K562 (cell line): ENCODE measurements around the gene TWSG1. TPM values are rescaled to one million over a fixed set of nuclear protein-coding genes. Genes with fewer than 3 reads are reported as not detected.

Source experiments
- ATAC-seq: fragments of 200-7000 bp; cut with Tn5 transposase; 3 replicates; pipeline ENCODE4 v1.9.1; 2020; ENCODE audit warnings: moderate library complexity
- BruUV-seq: library from RNA; stranded (reverse); fragments of 400-500 nt; replicated peaks from 2 replicates; lab custom pipeline; 2021; lab: Mats Ljungman, UMichigan
- CTCF ChIA-PET: fragments of 300-600 bp; formaldehyde crosslinking; extraction: SDS; loops from one replicate; lab custom pipeline; 2021; ENCODE audit warnings: low intra/inter-chr PET ratio; lab: Yijun Ruan, JAX
- POLR2A ChIA-PET: fragments of 300-600, 350-650 bp; sonication (Branson Sonifier 250); formaldehyde crosslinking; extraction: SDS; loops from one replicate; lab custom pipeline; 2021; ENCODE audit warnings: antibody characterized with exemption, inconsistent platforms; lab: Yijun Ruan, JAX
- DNase-seq, 4 experiments: peaks; one replicate each; pipeline versions ENCODE4 v3.0.0 to v3.0.0-alpha.2; 2011 to 2018; ENCODE audit warnings: low spot score in 3 of 4, mixed read lengths in 3 of 4; ENCODE audit errors: extremely low read depth in 1 of 4
- FAIRE-seq: peaks from 2 replicates; lab custom pipeline; 2011; peaks lifted over from hg19 to GRCh38; lab: Jason Lieb, UNC
- H2AFZ ChIP-seq: 2 replicates; pipeline ENCODE4 v1.6.0; 2011; ENCODE audit warnings: low read depth, low read length, control low read depth, inconsistent platforms
- H3K27ac ChIP-seq: fragments of 200-600 bp; 3 replicates; pipeline ENCODE4 v1.8.0; 2011; ENCODE audit warnings: low read depth, mild to moderate bottlenecking, control low read depth, inconsistent platforms, low read length, moderate library complexity, mixed read lengths; ENCODE audit errors: extremely low read depth
- H3K27me3 ChIP-seq, 2 experiments: fragments of 300-600 bp in 1 of 2; 2 replicates in 1 of 2; 3 replicates in 1 of 2; pipeline versions ENCODE4 v1.6.0 to v1.8.0; 2011; ENCODE audit warnings: inconsistent platforms in 2 of 2, low read length in 2 of 2, mild to moderate bottlenecking in 1 of 2, mixed read lengths in 1 of 2, moderate library complexity in 1 of 2; ENCODE audit not compliant: control insufficient read depth in 2 of 2, insufficient read depth in 2 of 2
- H3K36me3 ChIP-seq: fragments of 300-600 bp; 3 replicates; pipeline ENCODE4 v1.8.0; 2011; ENCODE audit warnings: mild to moderate bottlenecking, low read length, inconsistent platforms; ENCODE audit not compliant: control insufficient read depth, insufficient read depth
- H3K4me1 ChIP-seq, 2 experiments: fragments of 200-600 bp in 1 of 2; replicated peaks in 1 of 2; 2 replicates in 1 of 2; 3 replicates in 1 of 2; pipeline versions ENCODE4 v1.5.1 to v1.8.0; 2011; ENCODE audit warnings: inconsistent platforms in 2 of 2, low read length in 2 of 2, mild to moderate bottlenecking in 1 of 2, mixed read lengths in 1 of 2, moderate library complexity in 1 of 2; ENCODE audit not compliant: control insufficient read depth in 2 of 2, insufficient read depth in 2 of 2
- H3K4me2 ChIP-seq: 2 replicates; pipeline ENCODE4 v1.6.1; 2011; ENCODE audit warnings: low read length, control low read depth, inconsistent platforms, mixed read lengths; ENCODE audit not compliant: insufficient read depth
- H3K4me3 ChIP-seq: fragments of 200-600 bp; sonication (generic), shearing (Covaris generic); 2 replicates; pipeline ENCODE4 v1.5.1; 2016; ENCODE audit warnings: control low read depth, inconsistent platforms
- H3K79me2 ChIP-seq: fragments of 200-600 bp; 3 replicates; pipeline ENCODE4 v1.8.0; 2011; ENCODE audit warnings: low read length, inconsistent platforms; ENCODE audit not compliant: control insufficient read depth, insufficient read depth
- H3K9ac ChIP-seq, 2 experiments: 2 replicates each; pipeline versions ENCODE4 v1.6.0 to v1.6.1; 2011; ENCODE audit warnings: low read depth in 2 of 2, low read length in 2 of 2, control low read depth in 1 of 2, inconsistent platforms in 1 of 2, mild to moderate bottlenecking in 1 of 2, mixed read lengths in 1 of 2; ENCODE audit not compliant: insufficient read depth in 1 of 2
- H3K9me1 ChIP-seq: one replicate; pipeline ENCODE4 v1.6.0; 2011; ENCODE audit warnings: inconsistent platforms, mild to moderate bottlenecking, low read length, moderate library complexity; ENCODE audit not compliant: control insufficient read depth, insufficient read depth
- H3K9me3 ChIP-seq: replicated peaks from 2 replicates; pipeline ENCODE4 v1.5.1; 2011; ENCODE audit warnings: low read depth, low read length, inconsistent platforms; ENCODE audit not compliant: control insufficient read depth, insufficient read depth
- H4K20me1 ChIP-seq: replicated peaks from 2 replicates; pipeline ENCODE4 v1.6.1; 2011; ENCODE audit warnings: low read length, inconsistent platforms, mixed read lengths; ENCODE audit not compliant: control insufficient read depth, insufficient read depth
- BRF2 ChIP-seq: IDR thresholded peaks from 3 replicates; pipeline ENCODE4 v1.6.1; 2011; ENCODE audit warnings: borderline replicate concordance, mild to moderate bottlenecking; ENCODE audit not compliant: insufficient read length, insufficient read depth
- CHAMP1 ChIP-seq: fragments of 450-650 bp; IDR thresholded peaks from 2 replicates; pipeline ENCODE4 v1.6.1; 2016; ENCODE audit warnings: mild to moderate bottlenecking
- FOXK2 ChIP-seq, 2 experiments: fragments of 450-650 bp; IDR thresholded peaks in 1 of 2; conservative IDR thresholded peaks in 1 of 2; 2 replicates each; pipeline ENCODE4 v1.6.1; 2016; ENCODE audit warnings: low read depth in 2 of 2, mild to moderate bottlenecking in 1 of 2
- FOXP1 ChIP-seq: sonication (generic); formaldehyde crosslinking; IDR thresholded peaks from 2 replicates; pipeline ENCODE4 v1.8.0; 2022; ENCODE audit warnings: mild to moderate bottlenecking, missing genetic modification reagents
- HDAC2 ChIP-seq: fragments of 450-650 bp; IDR thresholded peaks from 2 replicates; pipeline ENCODE4 v1.6.1; 2016; ENCODE audit warnings: mild to moderate bottlenecking
- HNRNPLL ChIP-seq: fragments of 200-400 bp; formaldehyde crosslinking; IDR thresholded peaks from 2 replicates; pipeline ENCODE4 v1.6.1; 2017; ENCODE audit warnings: low read length, low read depth, mild to moderate bottlenecking; ENCODE audit not compliant: poor library complexity, severe bottlenecking
- JUND ChIP-seq, 2 experiments: IDR thresholded peaks; 2 replicates in 1 of 2; 3 replicates in 1 of 2; pipeline ENCODE4 v1.6.1; 2011; ENCODE audit warnings: borderline replicate concordance in 2 of 2, low read depth in 2 of 2, low read length in 2 of 2, improper control_type of control experiment in 1 of 2, missing biosample characterization in 1 of 2, missing genetic modification characterization in 1 of 2, missing genetic modification reagents in 1 of 2
- KLF16 ChIP-seq: IDR thresholded peaks from 2 replicates; pipeline ENCODE4 v1.6.1; 2016; ENCODE audit warnings: antibody characterized with exemption
- LARP7 ChIP-seq: fragments of 450-650 bp; IDR thresholded peaks from 2 replicates; pipeline ENCODE4 v1.6.1; 2016
- MEF2D ChIP-seq: conservative IDR thresholded peaks from 2 replicates; pipeline ENCODE4 v1.6.1; 2016; ENCODE audit warnings: low read depth, missing genetic modification characterization, missing compliant biosample characterization
- MEIS2 ChIP-seq: fragments of 450-650 bp; IDR thresholded peaks from 2 replicates; pipeline ENCODE4 v1.6.1; 2014; ENCODE audit warnings: mild to moderate bottlenecking; ENCODE audit not compliant: partially characterized antibody
- NCOR1 ChIP-seq: fragments of 450-650 bp; IDR thresholded peaks from 2 replicates; pipeline ENCODE4 v1.6.1; 2016; ENCODE audit warnings: mild to moderate bottlenecking, moderate library complexity
- PKNOX1 ChIP-seq: fragments of 450-650 bp; IDR thresholded peaks from 2 replicates; pipeline ENCODE4 v1.6.1; 2016
- PREB ChIP-seq: sonication (generic); formaldehyde crosslinking; IDR thresholded peaks from 2 replicates; pipeline ENCODE4 v1.8.1; 2023; ENCODE audit warnings: mild to moderate bottlenecking, missing genetic modification reagents
- SLC30A9 ChIP-seq: fragments of 250-450 bp; sonication (Bioruptor Pico); IDR thresholded peaks from 2 replicates; pipeline ENCODE4 v1.8.0; 2022; ENCODE audit warnings: mild to moderate bottlenecking, moderate library complexity
- SOX6 ChIP-seq: fragments of 450-650 bp; IDR thresholded peaks from 2 replicates; pipeline ENCODE4 v1.6.1; 2014; ENCODE audit warnings: mild to moderate bottlenecking
- TAL1 ChIP-seq: fragments of 450-650 bp; IDR thresholded peaks from 2 replicates; pipeline ENCODE4 v1.6.1; 2016; ENCODE audit warnings: mild to moderate bottlenecking
- ZNF121 ChIP-seq: sonication (generic); formaldehyde crosslinking; conservative IDR thresholded peaks from 2 replicates; pipeline ENCODE4 v1.8.0; 2022; ENCODE audit warnings: missing genetic modification reagents
- WGBS: fragments of 100-300 bp; shearing (Covaris generic); methylation state at CpG from one replicate; pipeline ENCODE4 v1.1.6; 2016; ENCODE audit warnings: low coverage, mixed read lengths; ENCODE audit not compliant: insufficient coverage; ENCODE audit errors: missing lambda C conversion rate; 5-methylcytosine and 5-hydroxymethylcytosine counted together
- in situ Hi-C: fragments of 300-500 bp; cut with MboI; formaldehyde crosslinking; loops from 4 replicates; pipeline ENCODE4 v1.15.0; 2018; ENCODE audit warnings: inconsistent platforms, mixed read lengths
- intact Hi-C: fragments of 100-400 bp; cut with micrococcal nuclease; formaldehyde crosslinking; loops from 2 replicates; pipeline ENCODE4 v1.14.2; 2022
- polyA plus RNA-seq, 8 experiments: library from polyadenylated mRNA; depleted of rRNA in 4 of 8; stranded (reverse) in 5 of 8; unstranded in 3 of 8; fragments of >200 nt; fragmentation: Nextera tagmentation in 2 of 8; fragmentation: Illumina TruSeq in 1 of 8; extraction: Ambion mirVana in 2 of 8; extraction: Trizol in 1 of 8; gene quantifications; 2 replicates each; pipeline versions ENCODE4 v1.2.1 to v1.2.3, GENCODE V29; 2011 to 2014; ENCODE audit warnings: inconsistent platforms in 1 of 8, missing spikeins in 1 of 8
- total RNA-seq, 7 experiments: library from RNA; depleted of rRNA in 6 of 7; stranded (reverse); fragments of >200 nt in 6 of 7; fragmentation: Illumina TruSeq in 2 of 7; extraction: Trizol in 2 of 7; gene quantifications; 2 replicates each; pipeline versions ENCODE4 v1.2.1 to v1.2.3, GENCODE V29; 2011 to 2021; ENCODE audit warnings: low replicate concordance in 1 of 7

The TWSG1 gene
- total and polyA plus RNA-seq, 9 of the 15 experiments (the other 6 are each of a cell fraction or from before 2014, with no cell fraction given) = 10.4 to 37.2 (median 25.1) TPM

GRCh38 chr18:9421901-9422327 is 87.3 kb downstream of the TWSG1 start:
- peak; percentile 58 for ATAC-seq
- peak; percentile 33 to 74 (median 42) for DNase-seq
- CTCF ChIA-PET = no interaction called here
- in situ Hi-C loops = no loop called here
- intact Hi-C loops = no loop called here
- Histone ChIP-seq H3K9me1 (no peaks in the 10 kb centered on the region), H3K79me2 (no peaks in the 10 kb centered on the region), H3K27ac (peak overlapping the region; percentile 56), H3K4me2 (peak overlapping the region; percentile 49), H4K20me1 (no peaks in the 10 kb centered on the region), H3K9me3 (peaks cover 11% of the 10 kb centered on the region; the same call in 1 of the 2 replicates), H3K4me3 (no peak overlapping the region), H3K9ac (no peak overlapping the region; a peak in 1 of 4 replicates), H3K4me1 (peaks cover 23 to 25% of the 10 kb centered on the region in 2 experiments), H3K36me3 (no peaks in the 10 kb centered on the region), H2AFZ (peak overlapping the region; percentile 86), H3K27me3 (no peaks in the 10 kb centered on the region)
- BruUV-seq = no TSS peak
- POLR2A ChIA-PET = interaction anchor here (1.2 kb wide), 2 partner anchors 9 to 11 kb away, joined by 3 read pairs; no protein-coding TSS in a partner anchor
- FAIRE-seq = peak; percentile 77
- WGBS = 13% methylated on average over 7 of the region's 7 CpGs
- no peak for TF ChIP-seq ZNF121 (CRISPR knock-in tag)
- TF ChIP-seq JUND (IDR thresholded peaks at IDR 0.05; ENCODE audit: borderline replicate concordance, low read depth, low read length) = peak; percentile 24; the same call in 1 of the 2 replicates
- TF ChIP-seq JUND (tag; IDR thresholded peaks at IDR 0.05; ENCODE audit: borderline replicate concordance, low read depth, low read length) = no peak
- TF ChIP-seq BRF2 = no peak
- TF ChIP-seq NCOR1 = peak; percentile 57; the same call in 1 of the 2 replicates
- TF ChIP-seq MEIS2 = peak; percentile 13
- TF ChIP-seq TAL1 = peak; percentile 71
- peak; percentile 18; the same call in 1 of the 2 replicates for TF ChIP-seq PKNOX1
- TF ChIP-seq LARP7 = no peak
- TF ChIP-seq CHAMP1 = peak; percentile 66; the same call in 1 of the 2 replicates
- peak; percentile 4 for TF ChIP-seq HNRNPLL
- 0 out of 2 replicates have a peak, but pooled peaks have one; percentile 13 for TF ChIP-seq KLF16
- no peak for TF ChIP-seq PREB
- no peak for TF ChIP-seq HDAC2
- 0 out of 2 replicates have a peak, but pooled peaks have one; percentile 20 for TF ChIP-seq SOX6
- peak; percentile 51 to 80; a peak in 2 of 4 replicates for TF ChIP-seq FOXK2 (conservative IDR thresholded peaks at IDR 0.05 in 1 of 2, IDR thresholded peaks at IDR 0.05 in 1 of 2; ENCODE audit: low read depth in 2 of 2)
- no peak for TF ChIP-seq SLC30A9 (CRISPR knock-in tag)
- TF ChIP-seq MEF2D (tag) = 0 out of 2 replicates have a peak, but pooled peaks have one; percentile 29
- no peak for TF ChIP-seq FOXP1 (CRISPR knock-in tag)
